Measurements from ENCODE around the gene PTPRCAP. TPM values are rescaled to one million over a fixed set of nuclear protein-coding genes. Genes with fewer than 3 reads are reported as not detected.
"Not testable (repeated sequence)": the region's sequence is repeated elsewhere in the genome, so short reads cannot be mapped to it uniquely, and the experiment has no call there.

Gene PTPRCAP, protein sequence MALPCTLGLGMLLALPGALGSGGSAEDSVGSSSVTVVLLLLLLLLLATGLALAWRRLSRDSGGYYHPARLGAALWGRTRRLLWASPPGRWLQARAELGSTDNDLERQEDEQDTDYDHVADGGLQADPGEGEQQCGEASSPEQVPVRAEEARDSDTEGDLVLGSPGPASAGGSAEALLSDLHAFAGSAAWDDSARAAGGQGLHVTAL
- 1 to 10 TPM; 1.3 to 2.5 (median 2.2) TPM for polyA plus RNA-seq (ENCODE audit: insufficient read length in 4 of 4)

DNA sequence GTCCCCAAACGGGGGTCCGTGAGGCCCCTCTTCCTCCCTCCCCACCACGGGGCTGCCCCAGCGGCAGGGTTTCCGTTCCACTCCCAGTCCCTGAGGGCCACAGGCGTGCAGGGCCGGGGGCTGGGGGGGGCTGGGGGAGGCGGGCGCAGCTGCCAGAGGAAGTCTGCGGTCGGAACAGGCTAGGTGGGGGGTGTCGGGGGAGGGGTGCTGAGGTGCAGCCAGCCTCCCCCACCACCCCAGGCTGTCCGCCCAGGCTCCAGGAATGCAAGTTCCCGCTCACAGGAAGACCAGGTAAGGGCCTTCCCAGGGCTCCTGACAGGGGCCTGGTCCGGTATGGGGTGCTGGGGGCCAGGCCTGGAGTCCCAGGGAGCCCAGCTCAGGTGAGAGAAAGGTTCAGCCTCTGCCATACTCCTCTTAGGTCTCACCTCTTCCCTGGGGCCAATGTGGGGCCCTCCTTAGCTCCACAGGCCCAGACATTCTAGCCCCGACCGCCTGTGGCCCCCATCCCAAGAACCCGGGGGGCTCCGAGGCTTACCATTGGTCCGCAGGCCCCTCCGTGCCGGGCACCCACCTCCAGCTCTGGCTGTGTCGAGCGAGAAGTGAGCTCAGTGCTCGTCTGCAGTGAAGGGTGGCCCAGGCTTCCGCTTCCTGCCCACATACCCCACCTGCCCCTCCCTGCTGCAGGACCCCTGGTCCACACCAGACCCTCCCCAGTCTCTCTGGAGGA, at the start of gene PTPRCAP:
PTPRCAP (minus strand) TSS at position 601 of the 727 bp plus-strand sequence; CDS start at position 538, 63 bp downstream.
- DNase-seq (ENCODE audit: low read depth in 4 of 4, low spot score in 2 of 4): no peak

- DNase-seq (ENCODE audit: low read depth in 4 of 4, low spot score in 2 of 4): no peak
These were observed 49.2 kb upstream of the PTPRCAP start for GRCh38 chr11:67486481-67487195.

DNA sequence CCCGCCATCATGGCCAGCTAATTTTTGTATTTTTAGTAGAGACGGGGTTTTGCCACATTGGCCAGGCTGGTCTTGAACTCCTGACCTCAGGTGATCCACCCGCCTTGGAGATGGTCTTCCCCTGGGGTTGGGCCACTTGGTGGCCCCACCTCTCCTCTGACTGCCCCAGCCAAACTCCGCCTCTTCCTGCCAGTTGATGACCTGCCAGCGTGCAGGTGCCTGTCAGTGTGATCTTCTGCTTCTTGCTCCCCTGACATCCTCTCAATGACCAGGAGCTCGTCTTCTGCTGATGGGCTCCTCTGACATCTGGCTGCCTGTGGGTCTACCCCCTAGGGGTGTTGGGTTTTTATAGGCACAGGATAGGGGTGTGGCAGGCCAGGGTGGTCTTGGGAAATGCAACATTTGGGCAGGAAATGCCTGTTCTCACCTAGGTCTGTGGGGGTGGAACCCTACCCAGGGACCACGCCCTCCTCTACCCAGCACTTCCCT, 48.4 kb upstream of the PTPRCAP start:
- not testable (repeated sequence) for DNase-seq (ENCODE audit: low read depth in 4 of 4, low spot score in 2 of 4)

GRCh38 chr11:67484847-67485311, 47.4 kb upstream of the PTPRCAP start:
- no peak for DNase-seq (ENCODE audit: low read depth in 4 of 4, low spot score in 2 of 4)

DNA sequence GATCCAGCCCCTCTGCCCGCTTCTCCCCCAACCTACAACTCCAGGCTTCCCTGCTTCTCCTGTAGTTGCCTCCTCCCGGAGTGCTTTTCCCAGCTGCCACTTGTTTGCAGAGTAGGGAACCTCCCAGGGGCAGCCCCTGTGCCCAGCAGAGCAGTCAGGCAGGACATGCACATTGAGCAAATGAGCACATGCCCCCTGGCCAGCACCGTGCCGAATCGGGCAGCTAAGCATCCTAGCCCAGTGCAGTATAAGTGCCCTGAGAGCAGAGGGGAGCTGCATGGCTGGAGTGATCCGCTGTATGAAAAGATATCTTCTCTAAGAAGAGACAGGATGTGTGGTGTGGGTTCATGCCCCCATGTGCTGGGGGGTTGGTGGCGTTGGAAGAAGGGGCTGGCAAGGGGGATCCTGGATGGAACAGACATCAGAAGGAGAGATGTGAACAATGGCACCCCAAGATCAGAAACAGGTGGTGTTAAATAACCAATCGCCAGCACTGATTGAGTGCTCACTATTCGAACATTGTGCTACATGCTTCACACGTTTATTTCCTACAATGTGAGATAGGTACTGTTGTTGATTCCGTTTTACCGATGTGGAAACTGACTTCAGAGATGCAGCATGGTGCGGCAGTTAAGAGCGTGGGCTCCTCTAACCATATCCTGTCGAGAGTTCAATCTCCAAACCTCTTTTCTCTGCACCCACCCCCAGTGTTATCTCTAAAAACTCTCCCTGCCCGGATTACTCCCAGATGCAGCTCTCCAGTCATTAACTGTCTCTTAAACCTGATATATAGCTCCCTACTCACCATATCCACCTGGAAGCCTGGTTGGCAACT, 46.6 kb upstream of the PTPRCAP start:
- DNase-seq (ENCODE audit: low read depth in 4 of 4, low spot score in 2 of 4): no peak

- DNase-seq (ENCODE audit: low read depth in 4 of 4, low spot score in 2 of 4): peak; percentile 96 to 99 (median 99)
These were observed 45.6 kb upstream of the PTPRCAP start, which contains the start of gene AIP for GRCh38 chr11:67482827-67483798. Gene AIP (plus strand): TSS chr11:67483026. CDS start chr11:67483159, 133 bp downstream.

DNA sequence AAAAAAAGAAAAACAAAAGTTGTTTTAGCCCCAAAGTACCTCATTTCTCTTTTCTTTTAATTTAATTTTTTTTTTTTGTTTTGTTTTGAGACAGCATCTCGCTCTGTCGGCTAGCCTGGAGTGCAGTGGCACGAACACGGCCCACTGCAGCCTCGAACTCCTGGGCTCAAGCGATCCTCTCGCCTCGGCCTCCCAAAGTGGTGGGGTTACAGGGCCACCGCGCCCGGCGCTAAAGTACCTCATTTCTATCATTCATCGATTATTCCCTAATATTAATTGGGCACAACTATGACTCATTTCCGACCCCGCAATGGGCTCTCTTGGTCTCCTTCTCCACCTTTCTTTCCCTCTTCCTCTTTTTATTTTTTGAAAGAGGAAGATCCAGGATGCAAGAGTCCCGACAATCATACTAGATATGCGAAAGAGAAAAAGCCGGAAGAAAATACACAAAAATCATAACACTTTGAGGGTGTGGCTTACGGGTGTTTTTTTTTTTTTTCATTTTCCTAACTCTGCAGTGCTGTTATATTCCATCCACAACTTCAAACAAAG, 44.9 kb upstream of the PTPRCAP start:
- DNase-seq (ENCODE audit: low read depth in 4 of 4, low spot score in 2 of 4): no peak

- not testable (repeated sequence) for DNase-seq (ENCODE audit: low read depth in 4 of 4, low spot score in 2 of 4)
These were observed 40.0 kb upstream of the PTPRCAP start for GRCh38 chr11:67477344-67478050.

GRCh38 chr11:67476692-67477091, 39.2 kb upstream of the PTPRCAP start:
- DNase-seq (ENCODE audit: low read depth in 4 of 4, low spot score in 2 of 4): not testable (repeated sequence)

GRCh38 chr11:67472882-67473281, 35.4 kb upstream of the PTPRCAP start:
- DNase-seq (ENCODE audit: low read depth in 4 of 4, low spot score in 2 of 4): no peak

DNA sequence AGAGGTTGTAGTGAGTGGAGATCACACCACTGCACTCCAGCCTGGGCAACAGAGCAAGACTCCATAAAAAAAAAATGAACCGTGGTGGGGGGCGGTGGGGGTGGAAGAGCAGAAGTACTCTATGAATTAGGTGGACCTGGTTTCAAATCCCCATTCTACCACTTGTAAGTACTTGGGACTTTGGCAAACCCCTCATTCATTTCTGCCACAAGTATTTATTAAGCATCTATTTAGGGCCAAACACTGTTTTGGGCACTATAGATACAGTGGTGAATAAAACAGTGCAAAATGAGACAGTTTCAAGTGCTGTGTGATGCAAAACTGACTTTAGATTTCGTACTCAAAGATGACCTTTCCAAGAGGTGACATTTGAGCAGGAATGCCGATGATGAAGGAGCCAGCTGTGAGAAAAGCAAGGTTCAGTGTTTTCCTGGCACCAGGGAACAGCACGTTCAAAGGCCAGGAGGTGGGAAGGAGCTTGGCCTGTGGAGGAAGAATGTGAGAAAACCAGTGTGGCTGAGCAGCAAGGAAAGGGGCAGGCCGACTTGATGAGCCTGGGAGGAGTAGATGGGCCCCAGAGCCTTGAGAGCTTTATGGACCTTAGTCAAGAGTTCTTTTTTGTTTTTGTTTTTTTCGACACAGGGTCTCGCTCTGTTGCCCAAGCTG, 33.0 kb upstream of the PTPRCAP start:
- no peak for DNase-seq (ENCODE audit: low read depth in 4 of 4, low spot score in 2 of 4)

- no peak for DNase-seq (ENCODE audit: low read depth in 4 of 4, low spot score in 2 of 4)
These were observed 32.0 kb upstream of the PTPRCAP start for GRCh38 chr11:67469508-67469811.

DNA sequence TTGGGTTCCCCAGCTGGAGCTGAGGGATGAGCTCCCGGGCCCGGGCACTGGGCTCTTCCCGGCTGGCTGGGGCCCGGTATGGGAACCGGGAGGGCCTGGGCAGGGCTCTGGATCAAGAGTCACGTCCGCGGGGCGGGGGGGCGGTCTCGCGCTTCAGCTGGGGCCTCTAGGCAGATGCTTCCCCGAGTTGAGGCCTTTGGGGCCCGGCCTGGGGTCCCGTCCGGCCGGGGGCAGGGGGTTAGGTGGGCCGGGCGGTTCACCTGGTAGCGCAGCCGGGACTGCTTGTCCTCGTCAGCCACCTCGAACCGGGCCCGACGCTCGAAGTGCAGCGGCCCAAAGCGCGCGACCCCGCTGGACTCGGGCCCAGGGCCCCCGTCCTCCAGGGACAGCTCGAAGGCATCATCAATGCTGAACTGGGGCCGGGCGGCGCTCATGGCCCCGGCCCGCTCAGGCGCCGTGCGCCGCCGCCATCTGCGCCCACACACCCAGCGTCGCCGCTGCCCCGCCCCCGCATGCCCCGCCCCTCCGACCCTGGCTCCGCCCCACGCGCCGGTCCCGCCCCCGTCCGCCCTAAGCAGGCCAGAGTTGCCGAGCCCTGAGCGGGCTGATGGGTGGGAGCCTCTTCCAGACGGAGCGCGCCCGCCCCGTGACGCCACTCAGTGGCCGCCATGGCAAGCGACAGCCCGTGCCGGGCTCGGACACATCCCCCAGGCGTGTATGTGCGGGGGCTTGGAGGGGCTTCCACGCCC, 31.5 kb upstream of the PTPRCAP start, which contains the start of gene TMEM134:
TMEM134 (minus strand) TSS at position 493 of the 749 bp plus-strand sequence; CDS start at position 434, 59 bp downstream.
- peak; percentile 56 to 82 (median 78) for DNase-seq (ENCODE audit: low read depth in 4 of 4, low spot score in 2 of 4)

DNA sequence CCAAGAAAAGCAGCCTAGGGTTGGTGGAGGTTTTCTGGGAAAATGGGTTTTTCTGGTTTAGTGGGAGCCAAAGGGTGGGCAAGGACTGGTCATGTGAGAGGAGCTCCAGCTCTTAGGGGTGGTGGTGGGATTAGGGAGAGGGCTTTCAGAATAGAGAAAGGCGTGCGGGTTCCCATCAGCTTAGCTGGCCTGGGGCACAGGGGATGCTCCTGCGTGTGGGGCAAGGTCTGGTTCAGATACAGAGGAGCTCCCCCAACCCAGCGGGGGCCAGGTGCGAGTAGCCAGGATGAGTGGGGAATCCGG, 30.9 kb upstream of the PTPRCAP start:
- no peak for DNase-seq (ENCODE audit: low read depth in 4 of 4, low spot score in 2 of 4)

- DNase-seq (ENCODE audit: low read depth in 4 of 4, low spot score in 2 of 4): no peak
These were observed 30.6 kb upstream of the PTPRCAP start for GRCh38 chr11:67468056-67468455.

DNA sequence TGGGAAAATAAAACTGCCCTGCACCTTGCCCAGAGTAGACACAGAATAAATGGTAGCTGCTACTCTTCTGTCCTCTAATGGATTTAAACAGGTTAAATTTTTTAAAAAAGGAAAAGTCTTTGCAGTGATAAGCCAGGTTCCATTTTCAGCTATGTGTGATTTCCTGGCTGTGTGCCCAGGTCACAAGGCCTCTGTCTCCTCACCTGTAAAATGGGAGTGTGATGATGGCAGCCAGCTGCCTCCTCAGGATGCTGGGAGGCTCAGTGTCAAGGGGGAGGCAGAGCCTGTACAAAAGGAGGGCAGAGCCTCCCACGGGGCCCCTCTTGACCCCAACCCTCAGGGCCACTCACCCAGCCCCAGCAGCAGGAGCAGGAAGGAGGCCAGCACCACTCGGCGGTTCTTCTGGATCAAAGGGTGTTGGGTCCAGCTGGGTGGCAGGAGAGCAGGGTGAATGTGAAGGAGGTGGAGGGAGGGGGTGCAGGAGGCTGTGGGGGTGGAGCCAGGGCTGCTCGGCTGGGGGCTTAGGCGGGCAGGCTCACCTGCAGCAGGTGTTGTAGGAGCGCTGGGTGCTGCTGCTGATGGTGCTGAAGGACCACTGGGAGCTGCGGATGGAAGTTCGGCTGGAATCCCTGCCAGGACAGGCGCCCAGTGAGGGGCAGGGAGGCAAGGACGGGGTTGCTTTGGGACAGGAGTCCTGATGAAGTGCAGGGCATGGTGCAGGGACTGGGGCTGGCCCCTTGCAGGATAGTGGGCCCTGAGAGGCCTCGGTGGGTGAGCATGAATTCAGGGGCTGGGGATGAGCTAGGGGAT, 29.7 kb upstream of the PTPRCAP start:
- DNase-seq (ENCODE audit: low read depth in 4 of 4, low spot score in 2 of 4): no peak
